Measurements from ENCODE around the gene ADAP1.
"Not testable (repeated sequence)": the region's sequence is repeated elsewhere in the genome, so short reads cannot be mapped to it uniquely, and the experiment has no call there.

The ADAP1 gene

DNA sequence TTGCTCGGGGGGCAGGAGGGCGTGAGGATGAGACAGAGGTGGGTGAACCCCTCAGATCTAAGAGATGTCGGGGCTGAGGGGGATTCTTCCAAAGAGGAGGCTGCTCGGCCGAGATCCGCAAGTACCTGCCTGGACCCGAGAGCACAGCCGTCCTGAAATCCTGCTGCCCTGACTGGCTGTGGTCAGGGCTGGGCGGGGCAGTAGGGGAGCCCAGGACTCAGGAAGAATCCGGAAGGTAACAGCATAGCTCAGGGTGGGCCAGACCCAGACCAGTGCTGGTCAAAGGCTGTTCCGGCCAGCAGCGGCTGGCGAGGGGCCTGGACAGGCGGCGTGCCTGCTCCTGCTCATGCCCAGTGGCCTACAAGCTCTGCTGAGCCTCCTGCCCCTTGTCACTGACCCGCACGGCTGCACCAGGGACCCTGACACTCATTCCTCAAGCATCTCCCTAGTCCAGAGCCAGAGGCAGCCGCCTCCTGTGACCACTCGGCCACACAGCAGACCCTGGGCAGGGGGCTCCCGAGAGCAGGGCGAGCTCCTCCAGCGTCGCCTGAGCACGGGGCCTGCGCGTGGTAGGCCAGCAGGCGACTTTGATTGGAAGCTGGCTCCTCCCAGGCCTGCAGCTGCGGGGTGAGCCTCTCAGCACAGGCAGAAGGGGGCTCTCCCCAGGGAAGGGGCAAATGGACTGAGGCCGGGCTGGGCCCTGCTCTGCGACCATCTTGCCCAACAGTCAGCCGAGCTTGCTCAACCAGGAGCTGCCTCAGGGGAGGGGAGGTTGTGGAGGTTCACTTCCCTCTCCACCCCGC is 3.1 kb upstream of the ADAP1 start:
- DNase-seq, result peak; percentile 91

GRCh38 chr7:956031-956430 is 1.6 kb upstream of the ADAP1 start:
- no peak for DNase-seq

DNA sequence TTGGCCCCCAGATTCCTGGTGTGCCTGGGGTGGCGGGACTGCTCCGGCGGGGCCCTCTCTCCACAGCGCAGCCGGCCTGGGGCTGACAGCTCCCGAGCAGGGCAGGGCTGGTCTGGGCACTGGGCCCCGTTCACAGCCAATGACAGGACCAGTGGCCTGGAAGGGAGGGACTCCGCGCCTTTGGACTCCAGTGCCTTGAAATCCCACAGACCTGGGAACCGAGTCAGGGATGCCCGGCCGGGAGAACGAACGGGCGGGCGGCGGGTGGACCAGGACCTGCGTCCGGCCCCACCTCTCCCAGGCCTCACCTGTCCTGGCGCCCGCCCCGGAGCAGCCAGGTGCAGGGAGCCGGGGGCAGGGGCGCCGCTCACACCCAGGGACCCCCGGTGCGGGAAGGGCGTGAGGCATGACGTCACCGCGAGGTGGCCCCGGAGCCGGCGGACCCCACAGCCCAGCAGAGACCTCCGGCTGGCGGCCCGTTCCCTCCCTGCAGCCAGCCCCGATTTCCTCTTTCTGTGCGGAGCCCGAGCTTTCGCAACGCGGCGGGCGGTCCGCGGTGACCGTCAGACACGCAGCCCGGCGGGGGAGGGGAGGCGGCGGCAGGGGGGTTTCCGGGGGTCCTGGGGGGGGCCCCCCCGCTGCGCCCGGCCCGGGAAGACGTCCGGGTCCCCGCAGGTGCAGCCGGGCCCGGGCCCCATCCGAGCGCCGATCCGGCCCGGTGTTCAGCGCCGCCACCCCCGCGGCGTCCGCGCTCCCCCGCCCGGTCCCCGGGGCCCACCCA is 743 bp downstream of the ADAP1 start:
- peak; percentile 69 for DNase-seq

- DNase-seq, result no peak
These were observed 1.7 kb downstream of the ADAP1 start for GRCh38 chr7:952548-953441.

DNA sequence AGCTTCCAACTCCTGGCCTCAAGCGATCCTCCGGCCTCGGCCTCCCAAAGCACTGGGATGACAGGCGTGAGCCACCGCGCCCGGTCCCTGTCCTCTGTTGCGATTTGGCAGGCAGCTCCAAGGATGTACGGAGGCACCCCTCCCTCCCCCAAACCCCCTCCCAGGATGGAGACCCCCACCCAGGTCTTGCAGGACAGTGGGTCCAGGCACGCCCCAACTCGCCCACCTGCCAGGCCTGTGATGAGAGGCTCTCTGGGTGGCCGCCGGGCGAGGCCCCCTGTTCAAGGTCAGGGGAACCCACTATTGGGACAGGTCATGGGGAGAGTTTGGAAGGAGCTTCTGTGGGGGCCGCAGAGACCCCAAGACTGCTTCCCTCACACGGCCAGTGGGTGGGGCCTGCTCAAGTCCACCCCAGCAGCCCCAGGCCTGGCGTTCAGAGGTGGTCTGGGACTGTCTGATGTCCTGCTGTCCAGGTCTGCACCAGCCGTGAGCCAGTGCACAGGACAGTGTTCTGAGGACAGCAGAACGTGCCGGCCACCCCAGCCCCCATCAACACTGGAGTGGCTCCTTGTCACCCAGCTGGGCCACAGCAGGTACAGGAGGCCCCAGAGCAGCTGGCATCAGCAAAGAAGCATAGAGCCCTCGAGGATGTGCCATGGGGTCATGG is 2.5 kb downstream of the ADAP1 start:
- DNase-seq, result no peak

- DNase-seq, result no peak
These were observed 5.2 kb downstream of the ADAP1 start for GRCh38 chr7:949021-949934.

GRCh38 chr7:947391-948210 is 6.9 kb downstream of the ADAP1 start:
- no peak for DNase-seq

DNA sequence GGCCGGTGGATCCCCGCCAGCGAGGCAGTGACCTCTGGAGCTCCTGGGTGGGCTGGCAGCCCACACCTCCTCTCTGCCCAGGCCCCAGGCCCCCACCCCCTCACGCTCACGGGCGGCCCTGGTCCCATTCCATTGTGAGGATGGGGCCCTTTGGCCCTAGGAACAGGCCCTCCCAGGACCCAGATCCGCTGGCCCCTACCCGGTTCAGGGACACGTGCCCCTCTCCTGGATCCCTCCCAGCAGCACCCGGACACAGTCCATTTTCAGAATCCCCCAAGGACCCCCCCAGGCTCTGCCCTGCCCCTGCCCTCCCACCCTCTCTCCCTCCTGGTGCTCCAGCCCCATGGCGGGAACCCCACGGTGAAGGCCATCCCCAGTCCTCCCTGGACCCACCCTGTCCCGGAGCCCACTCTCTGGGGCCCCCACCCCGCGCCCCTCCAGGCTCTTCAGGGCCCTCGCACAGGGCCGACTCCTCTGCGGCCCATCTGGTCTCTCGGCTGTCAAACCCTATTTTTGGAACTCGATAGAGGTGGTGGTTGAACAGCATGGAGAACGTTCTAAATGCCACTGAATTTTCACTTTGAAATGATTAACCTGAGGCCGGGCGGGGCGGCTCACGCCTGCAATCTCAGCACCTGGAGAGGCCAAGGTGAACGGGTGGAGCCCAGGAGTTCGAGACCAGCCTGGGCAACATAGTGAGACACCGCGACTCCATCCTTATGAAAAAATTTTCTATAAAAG is 8.1 kb downstream of the ADAP1 start:
- DNase-seq, result no peak

GRCh38 chr7:945556-946255 is 8.8 kb downstream of the ADAP1 start:
- no peak for DNase-seq

DNA sequence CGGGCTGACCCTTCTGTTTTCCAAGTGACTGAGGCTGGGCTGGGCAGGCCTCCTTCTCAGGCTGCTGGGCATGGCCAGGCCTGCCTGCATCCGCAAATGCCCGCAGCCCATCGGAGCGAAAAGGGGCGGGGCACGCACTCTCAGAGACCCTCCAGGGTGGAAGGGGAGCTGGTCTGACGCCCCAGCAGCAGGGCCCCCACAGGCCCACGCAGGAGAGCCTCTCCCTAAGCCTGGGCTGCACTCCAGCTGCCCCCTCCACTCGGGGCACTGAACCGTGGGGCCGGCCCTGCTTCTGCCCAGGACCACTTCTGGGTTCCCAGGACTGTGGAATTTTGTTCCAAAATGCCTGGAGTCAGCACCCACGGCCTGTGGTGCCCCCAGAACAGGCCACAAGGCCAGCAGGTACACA is 9.3 kb downstream of the ADAP1 start:
- DNase-seq, result no peak

GRCh38 chr7:944744-945143 is 9.7 kb downstream of the ADAP1 start:
- DNase-seq, result no peak

DNA sequence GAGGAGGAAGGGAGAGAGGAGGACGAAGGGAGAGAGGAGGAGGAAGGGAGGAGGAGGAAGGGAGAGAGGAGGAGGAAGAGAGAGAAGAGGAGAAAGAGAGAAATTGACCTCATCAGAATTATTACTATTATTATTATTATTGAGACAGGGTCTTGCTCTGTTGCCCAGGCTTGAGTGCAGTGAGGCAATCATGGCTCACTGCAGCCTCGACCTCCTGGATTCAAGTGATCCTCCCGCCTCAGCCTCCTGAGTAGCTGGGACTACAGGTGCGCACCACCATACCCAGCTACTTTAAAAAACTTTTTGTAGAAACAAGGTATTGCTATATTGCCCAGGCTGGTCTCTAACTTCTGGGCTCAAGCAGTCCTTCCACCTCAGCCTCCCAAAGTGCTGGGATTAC is 10.7 kb downstream of the ADAP1 start:
- not testable (repeated sequence) for DNase-seq

DNA sequence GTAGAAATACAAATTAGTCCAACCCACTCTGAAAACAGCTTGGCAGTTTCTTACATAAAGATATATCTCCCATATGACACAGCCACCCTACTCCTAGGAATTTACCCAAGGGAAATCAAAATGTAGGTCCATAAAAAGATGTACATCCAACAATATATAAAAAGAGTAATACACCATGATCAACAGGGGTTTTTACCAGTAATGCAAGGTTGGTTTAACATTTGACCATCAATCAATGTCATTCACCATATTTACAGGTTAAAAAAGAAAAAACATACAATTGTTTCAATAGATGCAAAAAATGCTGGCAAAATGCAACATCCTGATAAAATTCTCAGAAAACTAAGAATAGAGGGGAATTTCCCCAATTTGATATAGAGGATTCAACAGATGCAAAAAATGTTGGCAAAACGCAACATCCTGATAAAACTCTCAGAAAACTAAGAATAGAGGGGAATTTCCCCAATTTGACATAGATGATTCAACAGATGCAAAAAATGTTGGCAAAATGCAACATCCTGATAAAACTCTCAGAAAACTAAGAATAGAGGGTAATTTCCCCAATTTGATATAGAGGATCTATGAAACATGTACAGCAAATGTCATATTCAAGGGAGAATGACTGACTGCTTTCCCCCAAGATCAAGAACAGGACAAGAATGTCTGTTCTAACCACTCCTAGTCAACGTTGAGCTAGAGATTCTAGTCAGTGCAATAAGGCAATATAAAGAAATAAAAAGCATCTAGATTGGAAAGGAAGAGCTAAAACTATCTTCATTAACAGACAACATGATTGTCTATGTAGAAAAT is 13.7 kb downstream of the ADAP1 start:
- DNase-seq, result no peak

DNA sequence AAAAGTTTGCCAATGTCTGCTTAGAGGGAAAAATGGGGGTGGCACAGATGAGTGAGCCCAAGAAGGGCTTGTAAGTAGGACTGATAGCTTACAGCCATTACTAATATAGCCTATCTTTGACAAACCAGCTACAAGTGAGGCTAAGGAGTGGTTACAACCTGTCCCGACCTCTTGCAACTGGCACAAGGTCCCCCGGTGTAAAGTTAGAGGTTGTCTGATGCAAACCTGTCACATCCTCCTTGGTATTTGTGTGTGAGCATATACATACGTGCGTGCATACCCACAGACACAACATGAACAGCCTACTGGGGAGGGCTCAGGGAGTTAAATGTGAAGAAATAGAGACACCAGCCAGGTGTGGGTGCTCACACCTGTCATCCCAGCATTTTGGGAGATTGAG is 14.6 kb downstream of the ADAP1 start:
- no peak for DNase-seq

- DNase-seq, result no peak
These were observed 15.8 kb downstream of the ADAP1 start for GRCh38 chr7:938546-939185.

DNA sequence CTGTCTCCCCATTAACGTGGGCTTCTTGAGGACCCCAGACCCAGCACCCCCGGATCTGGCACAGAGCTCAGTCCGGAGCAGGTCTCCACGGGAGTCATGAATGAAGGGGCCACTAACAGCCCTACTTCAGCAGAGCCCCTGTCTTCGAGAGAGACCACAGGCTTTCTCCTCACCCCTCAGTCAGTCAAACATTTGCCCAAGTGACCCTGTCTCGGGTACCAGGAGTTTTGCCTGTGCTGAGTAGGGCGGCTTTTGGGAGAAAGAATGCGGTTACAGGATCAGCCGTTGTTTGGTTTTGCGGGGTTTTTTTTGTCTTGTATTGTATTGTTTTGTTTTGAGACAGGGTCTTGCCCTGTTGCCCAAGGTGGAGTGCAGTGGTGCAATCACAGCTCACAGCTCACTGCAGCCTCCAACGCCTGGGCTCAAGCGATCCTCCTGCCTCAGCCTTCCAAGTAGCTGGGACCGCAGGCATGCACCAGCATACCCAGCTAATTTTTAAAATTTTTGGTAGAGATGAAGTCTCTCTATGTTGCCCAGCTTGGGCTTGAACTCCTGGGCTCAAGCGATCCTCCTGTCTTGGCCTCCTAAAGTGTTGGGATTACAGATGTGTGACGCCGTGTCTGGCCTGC is 16.5 kb downstream of the ADAP1 start:
- no peak for DNase-seq

- peak; percentile 61 for DNase-seq
These were observed 18.0 kb downstream of the ADAP1 start for GRCh38 chr7:936386-937054.

All from MV-4-11 (cell line).